Endothelial cell (in vitro differentiated cells): ENCODE results near the gene ZC3HAV1. TPM values are rescaled to one million over a fixed set of nuclear protein-coding genes. Genes with fewer than 3 reads are reported as not detected.

Experiments
- DNase-seq: peaks from one replicate; pipeline ENCODE4 v3.0.0; 2021; ENCODE audit warnings: low spot score
- H3K27ac Mint-ChIP-seq: one replicate; pipeline ENCODE4 v1.8.0; 2021; ENCODE audit warnings: mixed read lengths, inconsistent platforms; ENCODE audit not compliant: unreplicated experiment
- H3K27me3 Mint-ChIP-seq: one replicate; pipeline ENCODE4 v1.8.0; 2021; ENCODE audit warnings: mild to moderate bottlenecking, moderate library complexity, mixed read lengths, inconsistent platforms; ENCODE audit not compliant: unreplicated experiment
- H3K36me3 Mint-ChIP-seq: one replicate; pipeline ENCODE4 v1.8.0; 2021; ENCODE audit warnings: mild to moderate bottlenecking, low read depth, mixed read lengths, inconsistent platforms; ENCODE audit not compliant: unreplicated experiment
- H3K4me1 Mint-ChIP-seq: one replicate; pipeline ENCODE4 v1.8.0; 2021; ENCODE audit warnings: mild to moderate bottlenecking, mixed read lengths, inconsistent platforms; ENCODE audit not compliant: unreplicated experiment
- H3K4me3 Mint-ChIP-seq: one replicate; pipeline ENCODE4 v1.8.0; 2021; ENCODE audit warnings: mild to moderate bottlenecking, mixed read lengths, inconsistent platforms; ENCODE audit not compliant: unreplicated experiment
- H3K9me3 Mint-ChIP-seq: one replicate; pipeline ENCODE4 v1.8.0; 2021; ENCODE audit warnings: mixed read lengths, inconsistent platforms; ENCODE audit not compliant: unreplicated experiment
- total RNA-seq: library from RNA; stranded (reverse); fragmentation: NEBNext Ultra II Directional; extraction: Animal tissue kit (Norgen Biotek cat#: 25700); gene quantifications from one replicate; pipeline ENCODE4 v1.2.1, GENCODE V29; 2021; ENCODE audit not compliant: unreplicated experiment
- TF ChIP-seq, protein P1 (sequence below): fragments of 200-600 bp; sonication (generic); IDR thresholded peaks from one replicate; pipeline ENCODE4 v1.5.0; 2021; ENCODE audit warnings: antibody characterized with exemption; ENCODE audit not compliant: unreplicated experiment

The ZC3HAV1 gene
- total RNA-seq, 1 donor from 2014 or later: 50.7 TPM

GRCh38 chr7:139068544-139069399, 40.7 kb downstream of the ZC3HAV1 start:
- TF ChIP-seq, protein P1, sequence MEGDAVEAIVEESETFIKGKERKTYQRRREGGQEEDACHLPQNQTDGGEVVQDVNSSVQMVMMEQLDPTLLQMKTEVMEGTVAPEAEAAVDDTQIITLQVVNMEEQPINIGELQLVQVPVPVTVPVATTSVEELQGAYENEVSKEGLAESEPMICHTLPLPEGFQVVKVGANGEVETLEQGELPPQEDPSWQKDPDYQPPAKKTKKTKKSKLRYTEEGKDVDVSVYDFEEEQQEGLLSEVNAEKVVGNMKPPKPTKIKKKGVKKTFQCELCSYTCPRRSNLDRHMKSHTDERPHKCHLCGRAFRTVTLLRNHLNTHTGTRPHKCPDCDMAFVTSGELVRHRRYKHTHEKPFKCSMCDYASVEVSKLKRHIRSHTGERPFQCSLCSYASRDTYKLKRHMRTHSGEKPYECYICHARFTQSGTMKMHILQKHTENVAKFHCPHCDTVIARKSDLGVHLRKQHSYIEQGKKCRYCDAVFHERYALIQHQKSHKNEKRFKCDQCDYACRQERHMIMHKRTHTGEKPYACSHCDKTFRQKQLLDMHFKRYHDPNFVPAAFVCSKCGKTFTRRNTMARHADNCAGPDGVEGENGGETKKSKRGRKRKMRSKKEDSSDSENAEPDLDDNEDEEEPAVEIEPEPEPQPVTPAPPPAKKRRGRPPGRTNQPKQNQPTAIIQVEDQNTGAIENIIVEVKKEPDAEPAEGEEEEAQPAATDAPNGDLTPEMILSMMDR: no peak
- Mint-ChIP-seq H3K9me3 (no peaks in the 10 kb centered on the region), H3K4me3 (no peak overlapping the region), H3K4me1 (peaks cover 12% of the 10 kb centered on the region), H3K27ac (peak overlapping the region; percentile 2), H3K36me3 (peaks cover 71% of the 10 kb centered on the region), H3K27me3 (peaks cover 9% of the 10 kb centered on the region)
- DNase-seq: no peak

DNA sequence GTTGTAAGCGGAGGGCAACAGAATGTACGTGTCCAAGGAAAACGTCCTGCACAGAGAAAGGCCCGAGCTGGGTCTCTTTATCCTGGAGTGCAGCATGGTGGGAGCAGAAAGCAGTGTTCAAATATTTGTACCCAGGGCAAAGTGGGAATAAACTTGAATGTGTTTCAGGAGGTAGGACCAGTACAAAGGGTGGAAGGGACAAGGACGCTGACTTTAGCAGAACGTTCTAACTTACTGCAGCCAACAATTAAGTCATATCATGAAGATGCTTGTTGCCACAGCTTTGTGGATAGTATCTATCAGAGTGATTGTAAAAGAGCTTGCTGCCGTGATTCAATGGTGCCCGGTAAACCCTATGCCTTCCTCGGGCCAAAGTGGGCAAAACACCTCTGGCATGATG, 43.2 kb downstream of the ZC3HAV1 start:
- no peak overlapping the region for H3K4me3 Mint-ChIP-seq
- TF ChIP-seq, protein P1: no peak
- peaks cover 12% of the 10 kb centered on the region for H3K4me1 Mint-ChIP-seq
- peaks cover 9% of the 10 kb centered on the region for H3K27me3 Mint-ChIP-seq
- peaks cover 70% of the 10 kb centered on the region for H3K36me3 Mint-ChIP-seq
- no peaks in the 10 kb centered on the region for H3K9me3 Mint-ChIP-seq
- H3K27ac Mint-ChIP-seq: peak overlapping the region; percentile 77
- no peak for DNase-seq

DNA sequence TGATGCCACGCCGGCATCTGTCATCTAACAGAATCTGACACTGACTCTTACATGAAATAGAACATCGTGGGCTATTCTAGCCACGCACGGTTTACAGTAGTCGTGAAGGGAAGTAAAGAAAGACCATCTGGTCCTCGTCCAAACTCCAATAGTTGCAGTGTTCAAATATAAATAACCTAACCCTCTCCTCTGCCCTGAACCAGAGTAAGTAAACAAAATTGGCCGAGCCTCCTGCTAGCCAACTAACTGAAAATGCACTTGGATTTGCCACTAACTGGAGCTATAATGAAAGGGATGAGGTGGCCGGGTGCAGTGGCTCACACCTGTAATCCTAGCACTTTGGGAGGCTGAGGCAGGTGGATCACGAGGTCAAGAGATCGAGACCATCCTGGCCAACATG, 44.2 kb downstream of the ZC3HAV1 start:
- H3K36me3 Mint-ChIP-seq: peaks cover 71% of the 10 kb centered on the region
- TF ChIP-seq, protein P1: no peak
- peaks cover 13% of the 10 kb centered on the region for H3K4me1 Mint-ChIP-seq
- no peaks in the 10 kb centered on the region for H3K9me3 Mint-ChIP-seq
- DNase-seq: no peak
- H3K4me3 Mint-ChIP-seq: no peak overlapping the region
- H3K27me3 Mint-ChIP-seq: peaks cover 9% of the 10 kb centered on the region
- H3K27ac Mint-ChIP-seq: no peak overlapping the region

DNA sequence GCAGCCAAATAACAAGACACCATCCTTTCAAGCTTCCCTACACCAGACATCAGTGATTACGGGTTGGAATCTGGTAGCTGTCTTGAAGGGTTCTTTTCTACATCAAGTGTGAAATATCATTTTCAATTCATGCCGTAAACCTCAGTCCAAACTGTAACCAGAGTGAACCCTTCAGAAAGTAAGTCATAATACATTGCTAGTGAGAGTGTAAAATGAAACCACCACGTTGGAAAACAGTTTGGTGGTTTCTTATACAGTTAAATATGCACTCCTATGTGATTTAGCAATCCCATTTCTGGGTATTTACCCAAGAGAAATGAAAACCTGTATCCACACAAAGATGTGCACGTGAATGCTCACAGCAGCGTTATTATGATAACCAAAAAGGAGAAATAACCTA, 48.1 kb downstream of the ZC3HAV1 start:
- H3K9me3 Mint-ChIP-seq: no peaks in the 10 kb centered on the region
- no peaks in the 10 kb centered on the region for H3K27me3 Mint-ChIP-seq
- no peak for DNase-seq
- H3K27ac Mint-ChIP-seq: no peak overlapping the region
- peaks cover 39% of the 10 kb centered on the region for H3K36me3 Mint-ChIP-seq
- no peak overlapping the region for H3K4me3 Mint-ChIP-seq
- TF ChIP-seq, protein P1: no peak
- H3K4me1 Mint-ChIP-seq: peaks cover 13% of the 10 kb centered on the region

DNA sequence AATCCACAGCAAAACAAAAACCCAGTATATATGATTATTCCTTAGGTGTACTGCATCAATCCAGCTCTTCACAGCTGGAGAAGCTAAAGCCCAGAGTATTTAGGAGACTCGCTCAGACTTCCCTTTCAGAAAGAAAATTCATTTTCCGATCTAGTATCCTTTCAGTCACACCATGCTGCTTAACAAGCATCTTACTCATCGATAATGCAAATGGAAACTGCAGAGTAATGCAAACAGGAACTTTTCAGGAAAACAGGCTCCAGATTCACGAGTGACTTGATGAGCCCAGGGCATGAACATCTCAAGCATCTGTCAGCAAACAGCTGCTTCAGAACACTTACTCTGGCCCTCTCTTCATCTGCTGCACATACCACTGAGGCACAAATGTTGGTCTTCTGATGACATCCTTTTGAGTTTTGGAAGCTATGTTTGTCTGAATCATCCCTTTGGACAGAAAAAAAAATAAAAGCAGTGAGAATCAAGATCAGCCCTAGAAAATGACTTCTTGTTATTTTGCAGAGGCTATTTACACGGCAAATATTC, 48.8 kb downstream of the ZC3HAV1 start:
- peaks cover 8% of the 10 kb centered on the region for H3K4me1 Mint-ChIP-seq
- TF ChIP-seq, protein P1: no peak
- no peak overlapping the region for H3K27ac Mint-ChIP-seq
- no peak for DNase-seq
- no peaks in the 10 kb centered on the region for H3K9me3 Mint-ChIP-seq
- H3K36me3 Mint-ChIP-seq: peaks cover 35% of the 10 kb centered on the region
- H3K27me3 Mint-ChIP-seq: no peaks in the 10 kb centered on the region
- no peak overlapping the region for H3K4me3 Mint-ChIP-seq
